Effector memory CD4-positive, alpha-beta T cell (primary cell): Measurements from ENCODE around the gene APPBP2.
"Not testable (repeated sequence)": the region's sequence is repeated elsewhere in the genome, so short reads cannot be mapped to it uniquely, and the experiment has no call there.

Experiments
- DNase-seq, 3 donors: peaks; one replicate each; pipeline ENCODE4 v3.0.0-alpha.2; 2020
- H3K27ac ChIP-seq: 2 replicates; pipeline ENCODE4 v1.7.0; 2013; ENCODE audit warnings: mild to moderate bottlenecking, low read length, moderate library complexity; ENCODE audit not compliant: insufficient read depth, poor library complexity, severe bottlenecking
- H3K27me3 ChIP-seq: replicated peaks from 2 replicates; pipeline ENCODE4 v1.7.0; 2013; ENCODE audit warnings: mild to moderate bottlenecking, low read length; ENCODE audit not compliant: insufficient read depth, control insufficient read depth, poor library complexity, severe bottlenecking
- H3K36me3 ChIP-seq: 2 replicates; pipeline ENCODE4 v1.7.0; 2013; ENCODE audit warnings: mild to moderate bottlenecking, low read length, moderate library complexity; ENCODE audit not compliant: control insufficient read depth, insufficient read depth
- H3K4me1 ChIP-seq: 2 replicates; pipeline ENCODE4 v1.7.0; 2013; ENCODE audit warnings: low read length, mild to moderate bottlenecking; ENCODE audit not compliant: control insufficient read depth, insufficient read depth, poor library complexity, severe bottlenecking
- H3K4me3 ChIP-seq: 2 replicates; pipeline ENCODE4 v1.7.0; 2013; ENCODE audit warnings: low read length, low read depth, mild to moderate bottlenecking; ENCODE audit not compliant: insufficient read depth, poor library complexity, severe bottlenecking
- H3K9me3 ChIP-seq: 2 replicates; pipeline ENCODE4 v1.7.0; 2013; ENCODE audit warnings: mild to moderate bottlenecking, low read length, moderate library complexity; ENCODE audit not compliant: control insufficient read depth

Gene APPBP2

DNA sequence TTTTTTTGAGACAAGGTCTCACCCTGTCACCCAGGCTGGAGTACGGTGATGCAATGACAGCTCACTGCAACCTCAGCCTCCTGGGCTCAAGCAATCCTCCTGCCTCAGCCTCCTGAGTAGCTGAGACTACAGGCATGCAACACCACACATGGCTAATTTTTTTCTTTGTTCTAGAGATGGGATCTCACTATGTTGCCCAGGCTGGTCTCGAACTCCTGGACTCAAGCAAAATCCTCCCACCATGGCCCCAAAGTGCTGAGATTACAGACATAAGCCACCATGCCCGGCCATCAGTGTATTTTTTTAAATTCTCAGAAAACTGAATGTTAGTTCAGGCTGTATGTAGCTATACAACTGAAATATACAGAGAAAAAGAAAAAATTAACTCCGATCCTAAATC lies 6.2 kb downstream of the APPBP2 start:
- H3K36me3 ChIP-seq: peaks cover 4% of the 10 kb centered on the region

GRCh38 chr17:60515683-60516082 lies 10.4 kb downstream of the APPBP2 start:
- not testable (repeated sequence) for H3K36me3 ChIP-seq, H3K27ac ChIP-seq, H3K4me3 ChIP-seq, H3K9me3 ChIP-seq, DNase-seq, H3K27me3 ChIP-seq, H3K4me1 ChIP-seq

More for the DNA sequence above, 6.2 kb downstream of the APPBP2 start:
- DNase-seq: no peak
- H3K27ac ChIP-seq: no peak overlapping the region
- no peaks in the 10 kb centered on the region for H3K9me3 ChIP-seq
- H3K4me3 ChIP-seq: no peak overlapping the region
- peaks cover 13% of the 10 kb centered on the region for H3K4me1 ChIP-seq
- no peaks in the 10 kb centered on the region for H3K27me3 ChIP-seq

DNA sequence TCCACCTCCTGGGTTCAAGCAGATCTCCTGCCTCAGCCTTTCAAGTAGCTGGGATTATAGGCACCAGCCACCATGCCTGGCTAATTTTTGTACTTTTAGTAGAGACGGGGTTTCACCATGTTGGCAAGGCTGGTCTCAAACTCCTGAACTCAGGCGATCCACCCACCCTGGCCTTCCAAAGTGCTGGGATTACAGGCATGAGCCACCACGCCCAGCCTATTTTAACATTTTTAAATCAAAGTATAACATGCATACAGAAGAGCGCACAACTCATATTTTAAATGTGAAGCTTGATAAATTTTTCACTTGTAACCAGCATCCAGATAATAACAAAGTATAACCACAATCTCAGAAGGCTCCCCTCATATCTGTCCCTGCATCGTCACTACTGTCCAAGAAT lies 10.8 kb downstream of the APPBP2 start:
- H3K4me3 ChIP-seq, H3K27me3 ChIP-seq, H3K27ac ChIP-seq, H3K9me3 ChIP-seq, DNase-seq, H3K36me3 ChIP-seq, H3K4me1 ChIP-seq: not testable (repeated sequence)

DNA sequence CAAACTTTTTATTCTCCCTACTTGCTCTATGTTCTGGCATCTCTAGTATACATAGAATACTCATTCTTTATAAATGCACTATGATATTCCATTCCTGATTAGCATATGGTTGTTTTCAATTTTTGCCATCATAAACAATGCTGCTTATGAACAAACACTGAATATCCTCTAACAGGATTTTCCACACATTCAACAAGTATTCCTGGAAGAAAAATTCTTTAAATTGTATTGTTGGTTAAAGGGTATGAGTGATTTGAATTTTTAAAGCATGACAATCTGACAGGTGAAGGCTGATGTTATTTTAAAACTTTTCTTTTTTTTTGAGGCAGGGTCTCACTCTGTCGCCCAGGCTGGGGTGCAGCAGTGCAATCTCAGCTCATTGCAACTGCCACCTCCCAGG lies 11.5 kb downstream of the APPBP2 start:
- no peak for DNase-seq
- no peaks in the 10 kb centered on the region for H3K27me3 ChIP-seq
- H3K4me1 ChIP-seq: no peaks in the 10 kb centered on the region

DNA sequence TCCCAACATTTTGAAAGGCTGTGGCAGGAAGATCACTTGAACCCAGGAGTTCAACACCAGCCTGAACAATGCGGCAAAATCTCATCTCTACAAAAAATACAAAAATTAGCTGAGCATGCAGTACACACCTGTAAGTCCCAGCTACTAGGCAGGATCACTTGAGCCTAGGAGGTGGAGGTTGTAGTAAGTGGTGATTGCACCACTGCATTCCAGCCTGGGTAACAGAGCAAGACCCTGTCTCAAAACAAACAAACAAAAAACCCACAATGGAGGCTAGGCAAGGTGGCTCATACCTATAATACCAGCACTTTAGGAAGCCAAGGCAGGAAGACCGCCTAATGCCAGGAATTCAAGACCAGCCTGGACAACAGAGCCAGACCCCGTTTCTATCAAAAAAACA lies 12.0 kb downstream of the APPBP2 start:
- Histone ChIP-seq H3K4me1 (no peaks in the 10 kb centered on the region), H3K27ac (no peak overlapping the region), H3K9me3 (no peaks in the 10 kb centered on the region), H3K4me3 (no peak overlapping the region), H3K27me3 (no peaks in the 10 kb centered on the region), H3K36me3 (no peaks in the 10 kb centered on the region)
- no peak for DNase-seq

More for the DNA sequence above, 11.5 kb downstream of the APPBP2 start:
- Histone ChIP-seq H3K9me3 (no peaks in the 10 kb centered on the region), H3K4me3 (no peak overlapping the region), H3K36me3 (peaks cover 4% of the 10 kb centered on the region), H3K27ac (no peak overlapping the region)

- no peak overlapping the region for H3K4me3 ChIP-seq
- H3K27me3 ChIP-seq: no peaks in the 10 kb centered on the region
- DNase-seq: no peak
- no peaks in the 10 kb centered on the region for H3K4me1 ChIP-seq
- H3K27ac ChIP-seq: no peak overlapping the region
- H3K9me3 ChIP-seq: no peaks in the 10 kb centered on the region
- H3K36me3 ChIP-seq: no peaks in the 10 kb centered on the region
Measured at GRCh38 chr17:60513014-60513413, 13.0 kb downstream of the APPBP2 start.

DNA sequence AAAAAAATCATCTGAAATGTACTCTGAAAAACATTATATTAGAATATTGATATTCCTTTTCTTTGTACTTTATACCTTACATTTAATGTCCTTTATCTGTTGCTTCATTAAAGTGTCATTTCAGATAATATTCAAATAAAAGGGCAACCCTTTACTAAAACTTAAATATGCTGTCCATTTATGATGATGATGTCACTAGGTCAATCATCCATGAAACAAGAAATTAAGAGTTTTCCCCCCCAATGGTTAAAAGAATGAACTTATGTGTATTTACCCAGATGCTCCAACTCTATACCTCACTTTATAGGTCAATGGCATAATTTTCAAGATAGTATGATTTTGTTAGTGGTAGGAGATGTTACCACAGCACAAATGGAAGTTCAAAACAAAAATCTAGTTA lies 15.3 kb downstream of the APPBP2 start:
- no peak overlapping the region for H3K4me3 ChIP-seq
- no peaks in the 10 kb centered on the region for H3K27me3 ChIP-seq
- H3K9me3 ChIP-seq: no peaks in the 10 kb centered on the region
- no peaks in the 10 kb centered on the region for H3K36me3 ChIP-seq
- DNase-seq: no peak
- no peak overlapping the region for H3K27ac ChIP-seq
- no peaks in the 10 kb centered on the region for H3K4me1 ChIP-seq

DNA sequence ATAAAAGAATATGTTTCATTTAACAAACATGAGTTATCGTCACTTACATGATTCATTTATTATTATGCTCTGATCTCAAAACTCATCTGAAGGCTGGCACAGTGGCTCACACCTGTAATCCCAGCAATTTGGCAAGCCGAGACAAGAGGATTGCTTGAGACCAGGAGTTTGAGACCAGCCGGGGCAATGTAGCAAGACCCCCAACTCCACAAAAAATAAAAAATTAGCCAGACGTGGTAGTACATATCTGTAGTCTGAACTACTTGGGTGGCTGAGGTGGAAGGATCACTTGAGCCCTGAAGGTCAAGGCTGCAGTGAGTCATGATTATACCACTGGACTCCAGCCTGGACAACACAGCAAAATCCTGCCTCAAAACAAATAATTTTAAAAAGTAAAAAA lies 16.0 kb downstream of the APPBP2 start:
- H3K9me3 ChIP-seq: no peaks in the 10 kb centered on the region
- H3K36me3 ChIP-seq: no peaks in the 10 kb centered on the region
- no peaks in the 10 kb centered on the region for H3K27me3 ChIP-seq
- DNase-seq: no peak
- no peak overlapping the region for H3K27ac ChIP-seq
- H3K4me1 ChIP-seq: no peaks in the 10 kb centered on the region
- no peak overlapping the region for H3K4me3 ChIP-seq

- Histone ChIP-seq H3K4me3 (no peak overlapping the region), H3K9me3 (no peaks in the 10 kb centered on the region), H3K27me3 (no peaks in the 10 kb centered on the region), H3K27ac (no peak overlapping the region), H3K36me3 (no peaks in the 10 kb centered on the region), H3K4me1 (no peaks in the 10 kb centered on the region)
- no peak for DNase-seq
Measured at GRCh38 chr17:60508384-60508980, 17.6 kb downstream of the APPBP2 start.

- no peak overlapping the region for H3K4me3 ChIP-seq
- H3K4me1 ChIP-seq: no peaks in the 10 kb centered on the region
- DNase-seq: no peak
- no peak overlapping the region for H3K27ac ChIP-seq
- H3K9me3 ChIP-seq: no peaks in the 10 kb centered on the region
- no peaks in the 10 kb centered on the region for H3K27me3 ChIP-seq
- no peaks in the 10 kb centered on the region for H3K36me3 ChIP-seq
Measured at GRCh38 chr17:60506312-60506711, 19.7 kb downstream of the APPBP2 start.
